Esophagus (tissue), 2 donors: ENCODE data around the gene PGA5. TPM values are rescaled to one million over a fixed set of nuclear protein-coding genes. Genes with fewer than 3 reads are reported as not detected.
"Not testable (repeated sequence)": the region's sequence is repeated elsewhere in the genome, so short reads cannot be mapped to it uniquely, and the experiment has no call there.

Experiments
- H3K27ac ChIP-seq, 2 donors: one replicate each; pipeline ENCODE4 v1.5.1; 2013; ENCODE audit warnings: low read depth in 2 of 2, mild to moderate bottlenecking in 2 of 2, inconsistent platforms in 1 of 2, low read length in 1 of 2, moderate library complexity in 1 of 2
- H3K27me3 ChIP-seq, 2 donors: one replicate each; pipeline ENCODE4 v1.6.1; 2013; ENCODE audit warnings: low read length in 2 of 2, control low read depth in 1 of 2, mild to moderate bottlenecking in 1 of 2; ENCODE audit not compliant: insufficient read depth in 2 of 2, control insufficient read depth in 1 of 2
- H3K36me3 ChIP-seq, 2 donors: one replicate each; pipeline ENCODE4 v1.6.1; 2013; ENCODE audit warnings: low read length in 1 of 2; ENCODE audit not compliant: control insufficient read depth in 2 of 2, insufficient read depth in 2 of 2
- H3K4me1 ChIP-seq, 2 donors: one replicate each; pipeline ENCODE4 v1.6.1; 2013; ENCODE audit warnings: low read length in 1 of 2; ENCODE audit not compliant: control insufficient read depth in 2 of 2, insufficient read depth in 2 of 2
- H3K4me3 ChIP-seq, 2 donors: one replicate each; pipeline ENCODE4 v1.5.1; 2013; ENCODE audit warnings: low read length in 2 of 2, mild to moderate bottlenecking in 2 of 2, low read depth in 1 of 2, moderate library complexity in 1 of 2
- H3K9me3 ChIP-seq, 2 donors: one replicate each; pipeline ENCODE4 v1.6.1; 2013; ENCODE audit warnings: mild to moderate bottlenecking in 2 of 2, low read depth in 1 of 2, low read length in 1 of 2, moderate library complexity in 1 of 2; ENCODE audit not compliant: control insufficient read depth in 2 of 2, insufficient read depth in 1 of 2
- WGBS, 2 donors: extraction: QIAGEN DNeasy Blood & Tissue Kit; methylation state at CpG; one replicate each; pipeline ENCODE4 v1.1.7; 2013; 5-methylcytosine and 5-hydroxymethylcytosine counted together
- polyA plus RNA-seq, 2 donors: library from polyadenylated mRNA; stranded (reverse); fragments of 200-250 nt; gene quantifications; one replicate each; pipeline ENCODE4 v1.2.3, GENCODE V29; 2013
- donor health status: healthy with polysubstance abuse.
- donor health status: Bipolar disorder and iron deficiency.

PGA5 gene
- polyA plus RNA-seq, 2 donors = 0.11 to 3.2 TPM

DNA sequence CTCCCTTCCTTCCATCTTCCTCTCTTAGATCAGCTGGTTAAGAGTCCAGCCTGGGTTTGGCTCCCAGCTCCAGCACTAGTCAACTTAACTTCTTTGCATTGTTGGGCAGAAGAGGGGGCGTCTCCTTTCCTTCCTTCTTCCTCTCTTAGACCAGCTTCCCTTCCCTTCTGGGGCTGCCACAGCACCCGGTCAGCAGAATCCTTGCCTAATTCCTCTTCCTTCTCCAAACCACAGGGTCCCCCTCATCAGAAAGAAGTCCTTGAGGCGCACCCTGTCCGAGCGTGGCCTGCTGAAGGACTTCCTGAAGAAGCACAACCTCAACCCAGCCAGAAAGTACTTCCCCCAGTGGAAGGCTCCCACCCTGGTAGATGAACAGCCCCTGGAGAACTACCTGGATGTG, 37.1 kb upstream of the PGA5 start:
- not testable (repeated sequence) for H3K36me3 ChIP-seq, H3K9me3 ChIP-seq, H3K27ac ChIP-seq, H3K4me3 ChIP-seq, H3K4me1 ChIP-seq, H3K27me3 ChIP-seq
- 38% methylated on average over 2 of the region's 5 CpGs; no CpG with 5 or more reads in 1 of the 2 donors for WGBS, 2 donors

DNA sequence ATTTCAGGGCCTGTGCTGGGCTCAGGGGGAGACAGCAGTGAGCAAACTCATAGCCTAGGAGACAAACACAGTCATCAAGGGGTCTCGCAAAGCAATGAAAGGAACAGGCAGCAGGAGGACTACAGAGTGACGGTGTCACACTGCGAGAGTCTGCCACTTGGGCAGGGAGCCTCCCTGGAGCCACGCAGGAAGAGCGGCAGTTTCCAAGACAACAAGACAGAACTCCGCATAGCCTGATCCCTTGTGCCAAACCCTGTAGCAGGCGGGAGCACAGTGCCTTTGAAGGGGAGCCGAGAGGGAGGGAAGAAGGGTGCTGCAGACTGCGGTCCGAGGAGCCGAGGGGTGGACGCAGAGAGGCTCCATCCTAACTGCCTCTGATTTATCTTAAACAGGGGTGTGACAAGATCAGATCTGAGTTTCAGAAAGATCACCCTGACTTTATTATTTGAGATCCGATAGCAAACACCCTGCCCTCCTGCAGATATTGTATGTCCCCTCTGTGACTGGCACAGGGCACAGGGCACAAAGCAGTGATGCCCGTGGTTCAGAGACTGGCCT, 36.4 kb upstream of the PGA5 start:
- not testable (repeated sequence) for H3K36me3 ChIP-seq, H3K9me3 ChIP-seq, H3K27ac ChIP-seq, H3K4me1 ChIP-seq, H3K27me3 ChIP-seq, H3K4me3 ChIP-seq
- 59 to 69% methylated on average over 14 of the region's 14 CpGs for WGBS, 2 donors

DNA sequence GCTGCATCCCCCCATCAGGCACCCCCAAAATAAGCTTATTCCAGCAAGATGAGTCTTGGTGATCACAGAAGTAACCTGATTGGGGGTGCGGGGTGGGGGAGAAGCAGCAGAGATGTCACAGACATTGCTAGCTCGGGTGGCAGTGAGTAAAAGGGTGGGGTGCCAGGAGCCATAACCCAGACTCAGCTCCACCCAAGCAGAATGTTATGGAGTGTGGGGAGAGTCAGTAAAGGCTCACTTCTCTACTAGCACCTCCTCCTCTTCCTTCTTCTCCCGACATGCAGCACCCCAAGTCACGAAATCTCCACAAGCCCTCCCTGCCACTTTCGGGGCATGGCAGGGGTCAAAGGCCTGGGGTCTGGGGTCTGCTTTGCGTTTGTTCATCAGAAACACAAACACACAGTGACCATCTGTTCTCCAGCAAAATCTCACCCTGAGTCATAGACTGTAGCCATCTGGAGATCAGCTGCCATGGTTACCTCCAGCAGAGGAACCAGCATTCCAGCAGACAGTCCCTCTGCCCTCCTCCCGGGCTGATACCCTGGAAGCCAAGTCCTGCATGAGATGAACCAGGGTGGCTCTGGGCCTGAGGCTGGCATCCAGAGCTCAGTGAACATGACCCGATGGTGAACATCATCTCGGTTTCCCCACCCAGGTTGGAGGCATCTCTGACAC, 33.2 kb upstream of the PGA5 start:
- WGBS, 2 donors = no CpG with 5 or more reads among the region's 9 CpGs
- H3K4me3 ChIP-seq, H3K27me3 ChIP-seq, H3K27ac ChIP-seq, H3K36me3 ChIP-seq, H3K4me1 ChIP-seq, H3K9me3 ChIP-seq: not testable (repeated sequence)

DNA sequence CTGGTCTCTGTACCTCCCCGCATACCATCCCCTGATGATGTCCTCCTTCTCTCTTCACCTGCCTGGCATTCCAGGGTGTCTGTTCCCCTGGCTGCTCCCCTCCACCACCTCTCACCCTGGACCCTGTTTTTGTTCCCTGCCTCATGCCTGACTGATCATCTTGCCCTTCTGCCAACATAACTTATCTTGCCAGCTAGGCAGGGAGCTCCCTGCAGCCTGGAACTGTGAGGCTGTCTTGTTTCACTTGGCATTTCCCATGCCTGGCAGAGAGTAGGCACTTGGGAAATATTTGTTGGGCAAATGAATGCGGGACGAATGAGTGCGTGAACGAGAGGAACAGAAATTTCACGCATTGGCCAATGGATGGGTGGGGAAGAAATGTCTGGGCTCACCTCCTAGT, 30.3 kb upstream of the PGA5 start:
- no CpG with 5 or more reads among the region's 6 CpGs for WGBS, 2 donors
- not testable (repeated sequence) for H3K4me1 ChIP-seq, H3K27me3 ChIP-seq, H3K9me3 ChIP-seq, H3K27ac ChIP-seq, H3K4me3 ChIP-seq, H3K36me3 ChIP-seq

DNA sequence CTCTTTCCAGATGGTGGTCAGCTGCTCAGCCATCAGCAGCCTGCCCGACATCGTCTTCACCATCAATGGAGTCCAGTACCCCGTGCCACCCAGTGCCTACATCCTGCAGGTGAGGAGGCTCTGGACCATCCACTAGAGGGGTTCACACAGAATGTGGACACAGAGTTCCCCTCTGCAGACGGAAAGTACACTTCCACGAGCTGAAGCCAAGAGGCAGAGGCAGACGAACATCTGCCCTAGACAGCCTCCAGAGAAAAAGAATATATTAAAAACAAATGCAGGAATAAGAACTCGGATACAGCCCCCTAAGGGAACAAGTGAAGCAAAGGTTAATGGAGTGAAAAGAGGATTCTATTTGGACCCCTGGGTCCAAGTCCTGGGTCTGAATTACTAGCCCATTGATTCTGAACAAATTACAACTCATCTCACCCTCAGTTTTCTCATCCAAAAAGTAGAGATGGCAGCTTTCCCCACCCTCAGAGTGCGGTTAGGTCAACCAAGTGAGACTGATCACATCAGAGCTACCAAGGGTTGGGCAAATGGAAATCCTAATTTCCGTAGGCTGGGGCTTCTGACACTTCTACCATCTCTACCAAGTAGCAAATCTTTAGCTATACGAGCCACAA, 29.5 kb upstream of the PGA5 start:
- not testable (repeated sequence) for H3K27ac ChIP-seq, H3K9me3 ChIP-seq, H3K4me3 ChIP-seq, H3K27me3 ChIP-seq, H3K36me3 ChIP-seq, H3K4me1 ChIP-seq
- 68 to 81% methylated on average over 7 of the region's 10 CpGs for WGBS, 2 donors

DNA sequence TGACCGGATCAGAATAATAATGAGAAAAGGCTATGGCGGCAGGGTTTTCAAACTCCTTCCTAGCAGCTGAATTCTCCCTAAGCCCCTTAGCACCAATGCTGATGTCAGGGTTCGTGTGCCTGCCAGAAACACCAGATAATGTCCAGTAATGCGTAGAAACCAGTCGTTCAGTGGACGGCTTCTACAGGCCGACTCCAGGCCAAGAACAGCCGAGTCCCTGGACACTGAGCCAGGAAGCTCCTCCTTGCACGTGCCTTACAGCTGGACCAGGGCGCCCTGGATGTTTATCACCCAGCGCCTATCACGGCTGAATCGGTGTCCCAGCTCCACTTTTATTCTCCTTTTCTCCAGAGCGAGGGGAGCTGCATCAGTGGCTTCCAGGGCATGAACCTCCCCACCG, 28.8 kb upstream of the PGA5 start:
- not testable (repeated sequence) for H3K27me3 ChIP-seq, H3K36me3 ChIP-seq, H3K4me1 ChIP-seq, H3K9me3 ChIP-seq, H3K4me3 ChIP-seq, H3K27ac ChIP-seq
- whole genome bisulfite sequencing, 2 donors = no CpG with 5 or more reads among the region's 15 CpGs

DNA sequence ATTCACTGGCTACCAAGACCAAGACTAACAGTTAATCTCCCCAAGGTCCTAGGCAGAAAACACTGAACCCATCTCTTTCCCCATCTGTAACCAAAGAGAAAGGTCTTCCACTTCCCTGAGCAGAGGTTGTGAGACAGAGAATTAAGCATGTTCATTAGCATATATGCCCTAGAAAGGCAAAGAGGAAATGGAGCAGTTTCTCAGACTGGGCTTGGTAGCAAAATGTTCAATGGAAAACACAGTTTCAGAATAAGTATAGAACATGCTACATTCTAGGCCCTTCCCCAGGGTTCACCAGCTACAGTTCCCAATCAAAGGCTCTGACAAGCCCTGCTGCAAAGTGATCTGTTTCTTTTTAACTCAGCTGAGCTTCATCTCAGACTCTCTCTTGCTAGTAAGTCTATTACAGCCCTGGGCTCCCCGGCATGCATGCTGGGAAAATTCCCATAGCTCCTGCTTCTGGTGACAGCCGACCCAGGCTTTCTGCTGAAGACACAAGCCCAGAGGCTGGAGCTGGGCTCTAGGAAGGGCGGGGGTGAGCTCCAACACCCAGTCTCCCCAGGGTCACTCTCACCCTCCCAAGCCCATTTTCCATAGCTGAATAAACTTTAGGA, 27.2 kb upstream of the PGA5 start:
- H3K27me3 ChIP-seq, H3K36me3 ChIP-seq, H3K4me1 ChIP-seq, H3K27ac ChIP-seq, H3K9me3 ChIP-seq, H3K4me3 ChIP-seq: not testable (repeated sequence)
- WGBS, 2 donors = no CpG with 5 or more reads among the region's 3 CpGs

DNA sequence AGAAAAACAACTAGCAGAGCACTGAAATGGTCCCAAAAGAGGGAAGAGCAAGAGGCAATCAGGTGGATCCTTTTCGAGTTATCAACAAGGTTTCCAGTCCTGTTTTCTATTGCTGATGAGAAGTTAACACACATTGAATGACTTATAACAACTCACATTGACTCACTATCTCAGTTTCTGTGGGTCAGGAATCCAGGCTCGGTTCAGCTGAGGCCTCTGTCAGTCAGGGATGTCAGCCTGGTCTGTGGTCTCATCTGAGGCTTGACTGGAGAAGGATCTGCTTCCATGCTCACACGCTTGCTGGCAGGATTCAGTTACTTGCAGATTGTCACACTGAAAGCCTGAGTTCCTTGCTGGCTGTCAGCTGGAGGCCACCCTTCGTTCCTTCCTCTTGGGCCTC, 22.7 kb upstream of the PGA5 start:
- H3K27ac ChIP-seq, H3K36me3 ChIP-seq, H3K9me3 ChIP-seq, H3K27me3 ChIP-seq, H3K4me3 ChIP-seq, H3K4me1 ChIP-seq: not testable (repeated sequence)
- no CpG with 5 or more reads among the region's 4 CpGs for WGBS, 2 donors

DNA sequence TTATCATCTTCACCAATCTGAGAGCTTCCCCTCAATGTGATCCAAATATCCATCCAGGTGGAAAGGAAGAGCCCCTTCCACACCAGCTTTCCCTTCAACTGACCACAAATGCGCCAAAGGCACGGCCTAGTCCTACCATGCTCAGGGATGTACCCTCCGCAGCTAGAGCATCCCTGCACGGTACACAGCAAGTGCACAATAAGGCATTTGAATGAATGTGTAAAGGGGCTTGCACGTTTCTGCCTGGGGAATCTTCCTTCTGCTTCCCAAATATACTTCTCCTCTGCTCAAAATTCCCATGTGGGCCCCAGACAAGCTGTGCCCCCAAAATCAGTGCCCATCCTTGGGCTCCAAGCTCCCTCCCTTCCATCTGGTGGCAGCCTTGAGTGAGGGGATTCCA, 22.0 kb upstream of the PGA5 start:
- H3K9me3 ChIP-seq, H3K36me3 ChIP-seq, H3K4me1 ChIP-seq, H3K27ac ChIP-seq, H3K27me3 ChIP-seq, H3K4me3 ChIP-seq: not testable (repeated sequence)
- 85 to 93% methylated on average over 5 of the region's 5 CpGs for WGBS, 2 donors

DNA sequence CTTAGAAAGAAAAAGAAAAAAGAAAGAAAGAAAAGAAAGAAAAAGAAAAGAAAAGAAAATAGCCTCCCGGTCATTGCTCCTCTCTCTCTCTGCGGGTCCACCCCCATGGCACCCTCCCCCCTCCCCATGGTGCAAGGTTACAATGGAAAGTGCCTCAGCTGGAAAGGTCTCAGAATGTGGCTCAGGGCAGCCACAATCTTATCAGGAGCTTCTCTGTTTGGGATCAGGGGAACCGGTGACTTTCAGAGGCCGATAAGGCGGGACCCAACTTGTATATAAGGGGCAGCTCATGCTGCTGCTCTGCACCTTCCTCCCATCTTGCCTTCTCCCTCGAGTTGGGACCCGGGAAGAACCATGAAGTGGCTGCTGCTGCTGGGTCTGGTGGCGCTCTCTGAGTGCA, 18.9 kb upstream of the PGA5 start, which contains the start of gene PGA4:
Gene PGA4 (plus strand): TSS at position 301 of the 400 bp plus-strand sequence. CDS start 54 bp downstream, at position 355.
- not testable (repeated sequence) for H3K9me3 ChIP-seq, H3K4me3 ChIP-seq, H3K36me3 ChIP-seq, H3K27ac ChIP-seq, H3K27me3 ChIP-seq, H3K4me1 ChIP-seq
- no CpG with 5 or more reads among the region's 8 CpGs for WGBS, 2 donors
